ENCODE results near the gene CDC42BPB.

- TF ChIP-seq CEBPB (IDR thresholded peaks at IDR 0.05; ENCODE audit: low read depth, low read length) (no peak), POLR2A (IDR thresholded peaks at IDR 0.05; ENCODE audit: low read depth, low read length) (no peak), CTCF (conservative IDR thresholded peaks at IDR 0.05; ENCODE audit: low read depth, low read length) (no peak), SMC3 (IDR thresholded peaks at IDR 0.05; ENCODE audit: low read depth, low read length) (no peak), MXI1 (IDR thresholded peaks at IDR 0.05; ENCODE audit: borderline replicate concordance, low read depth, low read length) (no peak), FOS (IDR thresholded peaks at IDR 0.05; ENCODE audit: low read depth, low read length) (no peak), NFE2L2 (IDR thresholded peaks at IDR 0.05; ENCODE audit: low read depth, low read length) (no peak), BHLHE40 (IDR thresholded peaks at IDR 0.05; ENCODE audit: low read depth, low read length) (no peak), MAZ (IDR thresholded peaks at IDR 0.05; ENCODE audit: borderline replicate concordance, low read depth, low read length) (no peak), RCOR1 (IDR thresholded peaks at IDR 0.05; ENCODE audit: insufficient replicate concordance, low read length) (no peak)
These were observed 142.7 kb downstream of the CDC42BPB start for GRCh38 chr14:102914474-102915291.
